ENCODE data around the gene THEM5. TPM values are rescaled to one million over a fixed set of nuclear protein-coding genes. Genes with fewer than 3 reads are reported as not detected.

Gene THEM5
- polyA plus RNA-seq, 1 donor (not counting 4 experiments of a cell fraction or from before 2014, with no cell fraction given) = 0.18 TPM

DNA sequence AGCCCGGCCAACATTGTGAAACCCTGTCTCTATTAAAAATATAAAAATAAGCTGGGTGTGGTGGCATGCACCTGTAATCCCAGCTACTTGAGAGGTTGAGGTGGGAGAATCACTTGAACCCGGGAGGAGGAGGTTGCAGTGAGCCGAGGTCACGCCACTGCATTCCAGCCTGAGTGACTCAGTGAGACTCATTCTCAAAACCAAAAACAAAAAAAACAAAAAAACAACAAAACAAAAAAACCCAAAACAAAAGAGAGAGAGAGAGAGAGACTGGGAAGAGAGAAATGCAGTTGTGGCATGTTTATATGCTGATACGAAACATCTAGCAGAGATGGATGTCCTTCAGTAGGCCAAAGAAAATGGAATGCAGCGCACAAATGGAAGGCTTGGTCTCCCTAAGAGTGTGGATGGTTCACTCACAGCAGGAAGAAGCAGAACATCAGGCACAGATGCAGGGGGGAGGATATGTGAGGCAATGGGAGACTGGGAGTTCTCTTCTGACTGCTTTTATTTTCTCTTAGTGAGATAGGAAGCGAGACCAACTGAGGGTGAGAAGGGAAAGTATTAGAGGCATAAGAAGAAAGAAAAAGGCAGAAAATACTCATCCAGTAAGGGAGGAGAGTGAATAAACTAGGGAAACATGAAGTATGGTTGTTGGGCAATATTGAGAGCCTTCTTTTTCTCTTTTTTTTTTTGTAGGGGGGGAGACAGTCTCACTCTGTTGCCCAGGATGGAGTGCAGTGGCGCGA is 39.8 kb upstream of the THEM5 start:
- Histone ChIP-seq H3K9me1 (ENCODE audit: control insufficient read depth, extremely low read depth, insufficient read depth, low read length) (no peaks in the 10 kb centered on the region), H3K79me2 (ENCODE audit: control insufficient read depth, insufficient read depth, low read length) (no peaks in the 10 kb centered on the region), H3K4me1 (ENCODE audit: control insufficient read depth, extremely low read depth, insufficient read depth, low read length) (peaks cover 11% of the 10 kb centered on the region), H3K36me3 (ENCODE audit: control insufficient read depth in 2 of 2, extremely low read depth in 1 of 2, insufficient read depth in 2 of 2, low read length in 2 of 2) (peaks cover 9 to 12% of the 10 kb centered on the region in 2 experiments), H3K9ac (ENCODE audit: control insufficient read depth, extremely low read depth, insufficient read depth, low read length) (no peak overlapping the region), H3K27ac (ENCODE audit: control insufficient read depth, insufficient read depth, low read length) (no peak overlapping the region), H3K4me2 (ENCODE audit: control insufficient read depth, extremely low read depth, insufficient read depth, low read depth, low read length) (no peak overlapping the region), H3K27me3 (ENCODE audit: control insufficient read depth, extremely low read depth, insufficient read depth, low read length) (no peaks in the 10 kb centered on the region), H2AFZ (ENCODE audit: control insufficient read depth, low read length) (no peak overlapping the region), H3K4me3 (ENCODE audit: control insufficient read depth in 2 of 3, extremely low read depth in 1 of 3, insufficient read depth in 2 of 3, low read depth in 1 of 3, low read length in 3 of 3) (no peak overlapping the region), H3K9me3 (ENCODE audit: control insufficient read depth, low read depth, low read length) (no peaks in the 10 kb centered on the region), H4K20me1 (ENCODE audit: control insufficient read depth, extremely low read depth, insufficient read depth, low read length) (no peaks in the 10 kb centered on the region)
- DNase-seq (ENCODE audit: low read depth, low spot score) (no peak), FAIRE-seq (no peak)
- no peak for TF ChIP-seq EZH2 (IDR thresholded peaks at IDR 0.05; ENCODE audit: low read length)
- TF ChIP-seq, protein P1, sequence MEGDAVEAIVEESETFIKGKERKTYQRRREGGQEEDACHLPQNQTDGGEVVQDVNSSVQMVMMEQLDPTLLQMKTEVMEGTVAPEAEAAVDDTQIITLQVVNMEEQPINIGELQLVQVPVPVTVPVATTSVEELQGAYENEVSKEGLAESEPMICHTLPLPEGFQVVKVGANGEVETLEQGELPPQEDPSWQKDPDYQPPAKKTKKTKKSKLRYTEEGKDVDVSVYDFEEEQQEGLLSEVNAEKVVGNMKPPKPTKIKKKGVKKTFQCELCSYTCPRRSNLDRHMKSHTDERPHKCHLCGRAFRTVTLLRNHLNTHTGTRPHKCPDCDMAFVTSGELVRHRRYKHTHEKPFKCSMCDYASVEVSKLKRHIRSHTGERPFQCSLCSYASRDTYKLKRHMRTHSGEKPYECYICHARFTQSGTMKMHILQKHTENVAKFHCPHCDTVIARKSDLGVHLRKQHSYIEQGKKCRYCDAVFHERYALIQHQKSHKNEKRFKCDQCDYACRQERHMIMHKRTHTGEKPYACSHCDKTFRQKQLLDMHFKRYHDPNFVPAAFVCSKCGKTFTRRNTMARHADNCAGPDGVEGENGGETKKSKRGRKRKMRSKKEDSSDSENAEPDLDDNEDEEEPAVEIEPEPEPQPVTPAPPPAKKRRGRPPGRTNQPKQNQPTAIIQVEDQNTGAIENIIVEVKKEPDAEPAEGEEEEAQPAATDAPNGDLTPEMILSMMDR (optimal IDR thresholded peaks at IDR 0.05 in 1 of 3, IDR thresholded peaks at IDR 0.05 in 1 of 3, conservative IDR thresholded peaks at IDR 0.05 in 1 of 3; ENCODE audit: extremely low read depth in 1 of 3, insufficient read depth in 2 of 3, low read length in 3 of 3) = no peak
- dilution Hi-C loops (cut with MboI; ENCODE audit: extremely low pct_ligation_motif_present, low sequenced_read_pairs) = no loop called here

DNA sequence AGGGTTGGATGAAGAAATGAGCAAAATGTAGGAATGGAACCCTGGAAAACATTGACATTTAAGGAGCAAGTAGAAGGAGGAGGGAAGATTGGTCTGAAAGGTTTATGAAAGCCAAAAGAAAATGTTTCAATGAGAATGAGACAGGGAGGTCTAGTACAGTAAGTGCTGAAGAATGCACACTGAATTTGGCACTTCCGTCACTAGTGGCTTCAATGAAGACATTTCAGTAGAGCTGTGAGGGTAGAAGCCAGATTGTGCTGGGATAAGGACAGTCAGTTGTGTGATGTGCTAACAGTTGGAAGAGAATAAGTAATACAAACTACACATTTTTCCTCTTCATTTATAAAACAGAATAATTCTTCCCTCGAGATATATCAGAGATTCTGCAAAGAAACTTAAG is 38.7 kb upstream of the THEM5 start:
- H2AFZ ChIP-seq (ENCODE audit: control insufficient read depth, low read length) = no peak overlapping the region
- no peak for DNase-seq (ENCODE audit: low read depth, low spot score)
- no peaks in the 10 kb centered on the region for H3K27me3 ChIP-seq (ENCODE audit: control insufficient read depth, extremely low read depth, insufficient read depth, low read length)
- H3K9me1 ChIP-seq (ENCODE audit: control insufficient read depth, extremely low read depth, insufficient read depth, low read length) = no peaks in the 10 kb centered on the region
- no peak overlapping the region for H3K4me3 ChIP-seq (ENCODE audit: control insufficient read depth in 2 of 3, extremely low read depth in 1 of 3, insufficient read depth in 2 of 3, low read depth in 1 of 3, low read length in 3 of 3)
- H3K4me1 ChIP-seq (ENCODE audit: control insufficient read depth, extremely low read depth, insufficient read depth, low read length) = peaks cover 22% of the 10 kb centered on the region
- H3K79me2 ChIP-seq (ENCODE audit: control insufficient read depth, insufficient read depth, low read length) = no peaks in the 10 kb centered on the region
- H3K27ac ChIP-seq (ENCODE audit: control insufficient read depth, insufficient read depth, low read length) = no peak overlapping the region
- dilution Hi-C loops (cut with MboI; ENCODE audit: extremely low pct_ligation_motif_present, low sequenced_read_pairs) = no loop called here
- no peak for TF ChIP-seq EZH2 (IDR thresholded peaks at IDR 0.05; ENCODE audit: low read length)
- TF ChIP-seq, protein P1 (optimal IDR thresholded peaks at IDR 0.05 in 1 of 3, IDR thresholded peaks at IDR 0.05 in 1 of 3, conservative IDR thresholded peaks at IDR 0.05 in 1 of 3; ENCODE audit: extremely low read depth in 1 of 3, insufficient read depth in 2 of 3, low read length in 3 of 3) = no peak
- H4K20me1 ChIP-seq (ENCODE audit: control insufficient read depth, extremely low read depth, insufficient read depth, low read length) = no peaks in the 10 kb centered on the region
- no peaks in the 10 kb centered on the region for H3K9me3 ChIP-seq (ENCODE audit: control insufficient read depth, low read depth, low read length)
- peaks cover 9 to 12% of the 10 kb centered on the region in 2 experiments for H3K36me3 ChIP-seq (ENCODE audit: control insufficient read depth in 2 of 2, extremely low read depth in 1 of 2, insufficient read depth in 2 of 2, low read length in 2 of 2)
- no peak overlapping the region for H3K9ac ChIP-seq (ENCODE audit: control insufficient read depth, extremely low read depth, insufficient read depth, low read length)
- no peak for FAIRE-seq
- no peak overlapping the region for H3K4me2 ChIP-seq (ENCODE audit: control insufficient read depth, extremely low read depth, insufficient read depth, low read depth, low read length)
